GM21390 (cell line): ENCODE data around the gene AP5Z1.

Experiments used
- ATAC-seq: cut with Tn5 transposase; IDR thresholded peaks from one replicate; pipeline ENCODE4 v1.9.1; 2021; ENCODE audit not compliant: unreplicated experiment

The AP5Z1 gene

DNA sequence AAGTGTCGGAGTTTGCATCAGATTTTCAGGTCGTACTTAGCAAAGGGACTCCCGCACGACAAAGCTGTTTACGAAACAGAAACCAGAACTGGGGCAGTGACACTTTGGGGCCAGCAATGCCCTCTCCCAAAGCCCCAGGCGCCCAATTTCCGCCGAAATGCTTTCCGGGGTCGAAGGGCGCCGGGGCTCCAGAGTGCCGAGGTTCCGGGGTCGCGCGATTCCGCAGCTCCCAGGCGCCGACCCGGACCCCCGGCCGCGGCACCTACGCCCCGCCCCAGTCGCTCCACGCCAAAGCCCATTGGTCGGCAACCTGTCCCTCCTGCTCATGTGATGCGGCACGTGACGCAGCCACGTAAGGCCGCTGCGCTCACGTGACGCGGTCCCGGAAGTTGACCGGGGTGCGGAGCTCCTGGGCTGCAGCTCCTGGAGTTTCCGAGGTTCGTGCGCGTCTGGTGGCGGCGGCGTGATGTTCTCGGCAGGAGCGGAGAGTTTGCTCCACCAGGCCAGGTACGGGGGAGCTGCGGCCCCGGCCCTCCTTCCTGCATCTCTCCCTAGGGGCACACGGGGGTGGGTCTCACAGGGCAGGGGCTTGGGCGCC lies at the start of gene AP5Z1:
AP5Z1 (plus strand) TSS at position 374 of the 598 bp plus-strand sequence; CDS start at position 467, 93 bp downstream.
- peak; percentile 92 for ATAC-seq

DNA sequence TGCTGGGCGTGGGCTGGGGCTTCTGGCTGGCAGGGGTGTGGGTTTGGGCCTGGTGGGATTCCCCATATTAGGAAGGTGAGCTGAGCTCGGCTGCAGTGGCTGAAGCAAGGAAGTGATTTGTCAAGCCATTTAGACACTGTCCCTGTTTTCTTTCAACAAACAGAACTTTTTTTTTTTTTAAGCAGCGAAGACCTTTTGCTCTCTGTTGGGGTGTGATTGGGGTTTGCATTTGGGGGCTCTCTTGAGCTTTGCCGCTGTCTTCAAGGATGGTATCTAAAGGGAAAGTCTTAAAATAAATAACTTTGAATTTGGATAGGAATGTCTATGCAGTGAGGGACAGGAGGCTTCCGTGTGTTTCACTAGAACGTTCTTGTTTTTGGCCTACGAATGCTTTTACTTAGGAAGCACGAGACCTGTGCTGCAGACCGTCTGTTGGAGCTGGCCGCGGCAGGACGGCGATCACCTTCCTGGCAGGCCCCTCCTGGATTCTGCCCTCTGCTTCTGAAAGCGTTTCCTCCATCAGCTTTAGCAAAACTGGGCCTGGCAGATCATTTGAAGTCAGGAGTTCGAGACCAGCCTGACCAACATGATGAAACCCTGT lies 49.5 kb upstream of the AP5Z1 start:
- ATAC-seq = no peak

GRCh38 chr7:4726566-4726965 lies 48.9 kb upstream of the AP5Z1 start:
- ATAC-seq = no peak

GRCh38 chr7:4727914-4728705 lies 47.3 kb upstream of the AP5Z1 start:
- no peak for ATAC-seq

- ATAC-seq = no peak
Measured at GRCh38 chr7:4729266-4729665, 46.2 kb upstream of the AP5Z1 start.

GRCh38 chr7:4730276-4730675 lies 45.1 kb upstream of the AP5Z1 start:
- no peak for ATAC-seq

DNA sequence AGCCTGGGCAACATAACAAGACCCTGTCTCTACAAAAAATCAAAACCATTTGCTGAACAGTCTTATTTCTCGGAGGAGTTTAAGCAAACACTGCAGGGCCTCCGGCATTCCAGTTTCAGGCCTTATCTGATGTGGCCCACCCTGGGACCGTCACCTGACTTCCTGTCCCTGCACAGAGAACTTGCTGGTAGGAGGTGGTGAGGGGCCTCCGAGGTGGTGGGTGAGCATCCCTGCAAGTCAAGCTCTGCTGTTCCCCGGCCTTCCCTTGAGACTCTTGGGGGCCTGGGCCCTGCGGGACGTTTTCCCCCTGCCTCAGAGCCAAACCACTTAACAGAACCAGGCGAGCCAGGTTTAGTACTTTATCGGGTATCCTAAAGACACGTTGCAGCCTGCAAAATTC lies 44.5 kb upstream of the AP5Z1 start:
- no peak for ATAC-seq

DNA sequence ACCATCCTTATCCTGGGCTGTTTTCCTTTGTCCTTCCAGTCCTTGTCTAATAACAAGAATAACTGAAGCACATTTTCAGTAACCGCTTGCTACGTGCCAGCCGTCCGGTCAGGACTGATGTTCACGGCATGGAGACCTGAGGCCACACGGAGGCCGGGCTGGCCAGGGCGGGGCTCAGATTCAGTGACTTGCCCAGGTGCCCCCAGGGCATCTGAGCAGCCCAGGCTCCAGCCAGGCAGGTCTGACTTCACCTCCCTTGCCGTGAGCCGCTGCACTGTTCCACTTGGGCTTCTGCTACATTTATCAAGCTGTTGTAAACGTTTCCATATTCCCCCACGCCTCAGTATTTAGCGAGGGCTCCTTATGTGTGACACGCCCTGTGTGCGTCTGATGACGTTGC lies 43.6 kb upstream of the AP5Z1 start:
- no peak for ATAC-seq

- ATAC-seq = no peak
Measured at GRCh38 chr7:4733936-4734528, 41.4 kb upstream of the AP5Z1 start.

GRCh38 chr7:4734587-4735345 lies 40.7 kb upstream of the AP5Z1 start:
- ATAC-seq = no peak

- ATAC-seq = no peak
Measured at GRCh38 chr7:4737300-4737699, 38.1 kb upstream of the AP5Z1 start.

DNA sequence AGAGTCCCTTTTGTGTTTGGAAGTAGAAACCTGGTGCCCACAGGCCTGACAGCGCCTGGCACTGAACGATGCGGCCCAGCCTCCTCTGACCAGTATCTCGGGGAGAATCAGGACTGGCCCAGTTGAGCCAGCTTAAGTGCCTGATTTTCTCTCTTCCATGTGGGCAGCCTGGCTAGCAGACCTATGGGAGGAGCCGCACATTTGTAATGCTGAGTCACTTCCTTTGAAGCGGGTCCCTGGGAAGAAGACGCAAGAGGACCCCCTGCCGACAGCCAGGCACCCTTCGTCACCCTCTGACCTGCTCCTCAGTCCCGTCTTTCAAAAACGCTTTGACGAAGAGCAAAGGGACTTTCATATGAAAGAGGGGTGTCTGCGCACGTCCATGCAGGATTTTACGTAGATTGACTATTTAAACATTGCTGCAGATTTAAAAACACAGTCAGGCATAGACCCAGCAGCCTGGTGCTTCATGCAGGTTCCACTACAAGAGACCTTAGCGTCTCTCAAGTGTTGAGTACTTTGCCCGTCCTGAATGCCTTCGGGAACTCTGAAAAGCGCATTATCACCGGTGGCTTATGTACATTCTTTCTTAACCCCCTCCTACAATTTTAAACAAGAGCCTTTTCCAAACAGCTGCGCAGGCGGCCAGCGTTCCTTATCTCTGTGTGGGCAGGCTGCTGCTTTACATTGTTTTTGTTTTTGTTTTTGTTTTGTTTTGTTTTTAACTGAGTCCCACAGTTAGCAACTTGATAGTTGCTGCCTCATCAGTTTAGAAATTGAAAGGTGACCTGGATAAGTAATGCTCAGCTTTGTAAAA lies 36.5 kb upstream of the AP5Z1 start:
- ATAC-seq = no peak

DNA sequence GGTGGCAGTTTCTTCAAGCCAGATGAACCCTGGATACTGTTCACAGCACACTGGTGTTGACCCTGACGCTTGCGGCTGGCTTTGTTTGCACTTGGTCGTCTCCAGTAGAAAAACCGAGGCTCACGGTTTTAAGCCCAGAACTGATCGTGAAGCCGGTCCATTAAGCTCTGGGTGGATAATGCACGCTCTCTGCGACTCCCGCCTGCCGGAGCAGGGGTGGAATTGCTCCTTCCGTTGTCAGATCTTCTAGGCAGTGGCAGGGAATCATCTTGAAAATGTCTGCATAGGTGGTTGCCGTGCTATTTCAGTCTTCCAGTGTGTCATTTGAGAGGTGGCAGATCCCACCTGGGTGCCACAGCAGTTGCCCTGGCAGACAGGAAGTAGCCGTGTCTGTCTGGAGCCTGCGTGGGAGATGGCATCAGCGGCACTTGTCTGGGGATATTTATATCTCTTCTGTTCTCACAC lies 35.9 kb upstream of the AP5Z1 start:
- ATAC-seq = no peak

DNA sequence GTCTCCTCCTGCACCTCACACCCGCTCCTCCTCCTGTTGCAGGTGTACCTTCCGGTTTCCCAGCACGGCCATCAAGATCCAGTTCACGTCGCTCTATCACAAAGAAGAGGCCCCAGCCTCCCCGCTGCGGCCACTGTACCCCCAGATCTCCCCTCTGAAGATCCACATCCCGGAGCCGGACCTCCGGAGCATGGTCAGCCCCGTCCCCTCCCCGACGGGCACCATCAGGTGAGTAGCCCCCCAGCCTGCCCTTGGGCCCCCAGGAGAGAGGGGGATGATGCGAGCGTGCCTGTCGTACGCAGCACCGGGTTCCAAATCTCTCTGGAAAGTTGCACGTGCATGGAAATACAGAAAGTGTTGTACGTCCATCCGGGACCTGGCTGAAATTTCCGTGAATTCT lies 34.6 kb upstream of the AP5Z1 start:
- no peak for ATAC-seq

DNA sequence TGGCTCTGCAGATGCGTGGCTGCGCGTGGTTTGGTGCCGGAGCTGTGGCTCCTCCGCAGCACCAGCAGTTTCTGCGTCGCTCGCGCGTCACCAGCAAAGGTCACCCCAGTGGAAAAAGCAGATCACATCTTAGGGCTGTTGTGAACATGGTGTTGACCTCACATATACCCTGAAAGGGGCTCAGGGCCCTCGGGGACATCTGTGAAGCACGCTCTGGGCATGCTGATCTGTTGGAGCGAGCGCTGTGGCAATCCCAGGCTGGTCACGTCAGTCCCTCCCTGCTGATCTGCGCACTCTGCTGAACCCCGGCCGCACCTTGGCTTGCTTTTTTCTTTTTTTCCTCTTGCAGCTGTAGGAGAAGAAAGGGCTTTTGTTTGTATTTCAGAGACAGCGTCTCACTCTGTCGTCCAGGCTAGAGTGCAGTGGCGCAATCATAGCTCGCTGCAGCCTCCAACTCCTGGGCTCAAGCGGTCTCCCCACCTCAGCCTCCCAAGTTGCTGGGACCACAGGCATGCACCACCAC lies 33.3 kb upstream of the AP5Z1 start:
- no peak for ATAC-seq

- no peak for ATAC-seq
Measured at GRCh38 chr7:4742852-4743251, 32.6 kb upstream of the AP5Z1 start.

DNA sequence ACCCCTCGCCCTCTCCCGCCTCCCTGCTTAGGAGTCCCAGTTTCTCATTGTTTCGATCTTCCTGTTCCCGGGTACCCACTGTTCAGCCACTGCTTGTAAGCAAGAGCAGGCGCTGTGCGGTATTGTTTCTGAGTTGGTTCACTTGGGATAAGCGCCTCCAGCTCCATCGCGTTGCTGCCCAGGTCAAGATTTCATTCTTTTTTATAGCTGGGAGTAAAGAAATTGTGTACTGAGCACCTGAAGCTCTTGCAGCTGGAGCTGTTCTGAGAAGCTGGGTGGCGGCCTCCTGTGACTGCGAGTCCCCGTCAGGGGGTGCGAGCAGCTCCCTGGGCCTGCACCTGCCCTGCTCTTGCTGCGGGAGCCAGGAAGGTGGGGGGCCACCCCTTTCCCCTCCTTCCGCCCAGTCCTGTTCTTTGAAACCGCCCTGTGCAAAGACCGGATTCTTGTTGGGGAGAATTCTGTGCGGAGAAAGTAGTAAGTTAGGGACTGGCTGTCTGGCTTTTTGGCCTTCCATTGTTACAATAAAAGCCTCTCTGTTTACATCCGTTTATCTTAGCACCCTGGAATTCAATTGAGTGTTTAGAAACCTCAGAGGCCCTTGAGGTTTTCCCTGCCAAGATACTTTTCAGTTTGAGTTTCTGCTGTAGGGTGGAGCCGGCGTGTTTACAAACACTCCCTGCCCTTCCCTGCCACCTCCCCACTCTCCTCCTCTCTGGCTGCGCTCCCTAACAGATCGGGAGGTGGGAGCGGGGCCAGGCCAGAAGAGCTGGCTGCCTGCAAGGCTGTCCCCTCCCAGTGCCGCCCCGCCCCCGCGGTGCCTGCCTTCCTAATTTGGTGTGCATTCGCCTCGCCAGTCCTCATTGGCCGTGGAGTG lies 30.8 kb upstream of the AP5Z1 start:
- ATAC-seq = peak; percentile 73

- peak; percentile 21 for ATAC-seq
Measured at GRCh38 chr7:4745265-4745919, 30.0 kb upstream of the AP5Z1 start.
